GM12878 (cell line): ENCODE measurements around the gene UMAD1. TPM values are rescaled to one million over a fixed set of nuclear protein-coding genes. Genes with fewer than 3 reads are reported as not detected.

Experiments used
- ATF7 ChIP-seq: fragments of 450-650 bp; IDR thresholded peaks from 2 replicates; pipeline ENCODE4 v1.6.1; 2016; ENCODE audit warnings: low read depth, mild to moderate bottlenecking
- CBX5 ChIP-seq: sonication (generic); IDR thresholded peaks from 2 replicates; pipeline ENCODE4 v1.6.1; 2016; ENCODE audit warnings: low read depth, moderate library complexity, mild to moderate bottlenecking, inconsistent platforms
- CEBPZ ChIP-seq: fragments of 150-350 bp; IDR thresholded peaks from 2 replicates; pipeline ENCODE4 v1.6.1; 2016; ENCODE audit warnings: low read depth, low read length
- E2F4 ChIP-seq: IDR thresholded peaks from 2 replicates; pipeline ENCODE4 v1.6.1; 2012; ENCODE audit warnings: low read depth, low read length, improper control_type of control experiment
- FOXM1 ChIP-seq: IDR thresholded peaks from 2 replicates; pipeline ENCODE4 v1.6.1; 2012; ENCODE audit warnings: low read depth, mild to moderate bottlenecking, inconsistent platforms, low read length, moderate library complexity
- HDAC2 ChIP-seq: fragments of 200-600 bp; sonication (generic); IDR thresholded peaks from 2 replicates; pipeline ENCODE4 v1.6.1; 2017
- MTA3 ChIP-seq: IDR thresholded peaks from 2 replicates; pipeline ENCODE4 v1.6.1; 2012; ENCODE audit warnings: low read length, inconsistent platforms, borderline replicate concordance
- PKNOX1 ChIP-seq: fragments of 450-650 bp; IDR thresholded peaks from 2 replicates; pipeline ENCODE4 v1.6.1; 2016; ENCODE audit warnings: mild to moderate bottlenecking
- SIX5 ChIP-seq: IDR thresholded peaks from 2 replicates; pipeline ENCODE4 v1.6.1; 2011; ENCODE audit warnings: mild to moderate bottlenecking, low read depth, low read length, moderate library complexity; ENCODE audit not compliant: severe bottlenecking
- YY1 ChIP-seq: IDR thresholded peaks from 2 replicates; pipeline ENCODE4 v1.6.1; 2011; ENCODE audit warnings: low read depth, mild to moderate bottlenecking, low read length
- polyA plus RNA-seq, 11 experiments: library from polyadenylated mRNA; depleted of rRNA in 4 of 11; unstranded in 6 of 11; stranded (reverse) in 5 of 11; fragments of >200 nt; fragmentation: Nextera tagmentation in 4 of 11; fragmentation: Illumina TruSeq in 1 of 11; extraction: Ambion mirVana in 4 of 11; extraction: Trizol in 1 of 11; gene quantifications; 1 replicate in 1 of 11; 2 replicates in 10 of 11; pipeline versions ENCODE4 v1.2.1 to v1.2.3, GENCODE V29; 2011 to 2016; ENCODE audit warnings: inconsistent platforms in 2 of 11, missing spikeins in 2 of 11, low read depth in 1 of 11
- total RNA-seq, 4 experiments: library from RNA; depleted of rRNA in 3 of 4; stranded (reverse); fragments of >200 nt in 3 of 4; fragmentation: Illumina TruSeq in 1 of 4; extraction: Trizol in 1 of 4; gene quantifications; 2 replicates each; pipeline versions ENCODE4 v1.2.1 to v1.2.3, GENCODE V29; 2013 to 2021
- TF ChIP-seq, protein P1 (sequence below): fragments of 450-650 bp; formaldehyde crosslinking; IDR thresholded peaks from 2 replicates; pipeline ENCODE4 v1.4.0; 2022; ENCODE audit warnings: mild to moderate bottlenecking, moderate library complexity
- TF ChIP-seq, protein P2 (sequence below): IDR thresholded peaks from 2 replicates; pipeline ENCODE4 v1.6.1; 2011; ENCODE audit warnings: mild to moderate bottlenecking, low read depth, low read length, moderate library complexity; ENCODE audit not compliant: insufficient replicate concordance
- TF ChIP-seq, protein P3 (sequence below): fragments of 450-650 bp; IDR thresholded peaks from 2 replicates; pipeline ENCODE4 v1.6.1; 2017; ENCODE audit warnings: mild to moderate bottlenecking, moderate library complexity

The UMAD1 gene
- total and polyA plus RNA-seq, 10 of the 15 experiments (the other 5 are each of a cell fraction or from before 2014, with no cell fraction given): 6.0 to 28.6 (median 9.3) TPM

DNA sequence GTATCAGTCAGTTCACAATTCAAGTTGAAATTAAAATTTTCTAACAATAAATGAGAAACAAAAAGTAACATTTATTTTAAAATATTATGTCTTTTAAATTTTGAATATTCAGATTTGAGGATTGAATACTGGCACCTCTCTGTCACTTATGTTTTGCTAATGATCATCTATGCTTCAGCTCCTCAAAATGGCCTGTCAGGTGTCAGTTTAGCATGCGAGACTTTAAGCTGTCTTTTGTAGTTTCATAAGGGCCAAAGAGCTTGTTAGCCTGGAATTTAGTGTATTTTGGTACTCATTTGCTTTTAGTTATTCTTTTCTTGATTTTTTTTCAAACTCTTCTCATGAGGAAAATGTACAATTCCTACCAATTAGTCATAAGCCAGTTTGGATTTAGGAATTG lies 179.9 kb downstream of the UMAD1 start (continued):
- TF ChIP-seq, protein P1, sequence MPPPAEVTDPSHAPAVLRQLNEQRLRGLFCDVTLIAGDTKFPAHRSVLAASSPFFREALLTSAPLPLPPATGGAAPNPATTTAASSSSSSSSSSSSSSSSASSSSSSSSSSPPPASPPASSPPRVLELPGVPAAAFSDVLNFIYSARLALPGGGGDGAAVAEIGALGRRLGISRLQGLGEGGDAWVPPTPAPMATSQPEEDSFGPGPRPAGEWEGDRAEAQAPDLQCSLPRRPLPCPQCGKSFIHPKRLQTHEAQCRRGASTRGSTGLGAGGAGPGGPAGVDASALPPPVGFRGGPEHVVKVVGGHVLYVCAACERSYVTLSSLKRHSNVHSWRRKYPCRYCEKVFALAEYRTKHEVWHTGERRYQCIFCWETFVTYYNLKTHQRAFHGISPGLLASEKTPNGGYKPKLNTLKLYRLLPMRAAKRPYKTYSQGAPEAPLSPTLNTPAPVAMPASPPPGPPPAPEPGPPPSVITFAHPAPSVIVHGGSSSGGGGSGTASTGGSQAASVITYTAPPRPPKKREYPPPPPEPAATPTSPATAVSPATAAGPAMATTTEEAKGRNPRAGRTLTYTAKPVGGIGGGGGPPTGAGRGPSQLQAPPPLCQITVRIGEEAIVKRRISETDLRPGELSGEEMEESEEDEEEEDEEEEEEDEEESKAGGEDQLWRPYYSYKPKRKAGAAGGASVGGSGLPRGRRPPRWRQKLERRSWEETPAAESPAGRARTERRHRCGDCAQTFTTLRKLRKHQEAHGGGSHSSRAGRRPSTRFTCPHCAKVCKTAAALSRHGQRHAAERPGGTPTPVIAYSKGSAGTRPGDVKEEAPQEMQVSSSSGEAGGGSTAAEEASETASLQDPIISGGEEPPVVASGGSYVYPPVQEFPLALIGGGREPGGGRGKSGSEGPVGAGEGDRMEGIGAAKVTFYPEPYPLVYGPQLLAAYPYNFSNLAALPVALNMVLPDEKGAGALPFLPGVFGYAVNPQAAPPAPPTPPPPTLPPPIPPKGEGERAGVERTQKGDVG (CRISPR knock-in tag): no peak
- TF ChIP-seq YY1 (peak; percentile 59; the same call in 1 of the 2 replicates), CEBPZ (no peak), CBX5 (no peak), MTA3 (0 out of 2 replicates have a peak, but pooled peaks have one; percentile 3), FOXM1 (no peak), ATF7 (no peak), E2F4 (no peak), HDAC2 (no peak), PKNOX1 (peak; percentile 65), SIX5 (no peak)
- TF ChIP-seq, protein P2, sequence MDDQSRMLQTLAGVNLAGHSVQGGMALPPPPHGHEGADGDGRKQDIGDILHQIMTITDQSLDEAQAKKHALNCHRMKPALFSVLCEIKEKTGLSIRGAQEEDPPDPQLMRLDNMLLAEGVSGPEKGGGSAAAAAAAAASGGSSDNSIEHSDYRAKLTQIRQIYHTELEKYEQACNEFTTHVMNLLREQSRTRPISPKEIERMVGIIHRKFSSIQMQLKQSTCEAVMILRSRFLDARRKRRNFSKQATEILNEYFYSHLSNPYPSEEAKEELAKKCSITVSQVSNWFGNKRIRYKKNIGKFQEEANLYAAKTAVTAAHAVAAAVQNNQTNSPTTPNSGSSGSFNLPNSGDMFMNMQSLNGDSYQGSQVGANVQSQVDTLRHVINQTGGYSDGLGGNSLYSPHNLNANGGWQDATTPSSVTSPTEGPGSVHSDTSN: peak; percentile 21
- TF ChIP-seq, protein P3, sequence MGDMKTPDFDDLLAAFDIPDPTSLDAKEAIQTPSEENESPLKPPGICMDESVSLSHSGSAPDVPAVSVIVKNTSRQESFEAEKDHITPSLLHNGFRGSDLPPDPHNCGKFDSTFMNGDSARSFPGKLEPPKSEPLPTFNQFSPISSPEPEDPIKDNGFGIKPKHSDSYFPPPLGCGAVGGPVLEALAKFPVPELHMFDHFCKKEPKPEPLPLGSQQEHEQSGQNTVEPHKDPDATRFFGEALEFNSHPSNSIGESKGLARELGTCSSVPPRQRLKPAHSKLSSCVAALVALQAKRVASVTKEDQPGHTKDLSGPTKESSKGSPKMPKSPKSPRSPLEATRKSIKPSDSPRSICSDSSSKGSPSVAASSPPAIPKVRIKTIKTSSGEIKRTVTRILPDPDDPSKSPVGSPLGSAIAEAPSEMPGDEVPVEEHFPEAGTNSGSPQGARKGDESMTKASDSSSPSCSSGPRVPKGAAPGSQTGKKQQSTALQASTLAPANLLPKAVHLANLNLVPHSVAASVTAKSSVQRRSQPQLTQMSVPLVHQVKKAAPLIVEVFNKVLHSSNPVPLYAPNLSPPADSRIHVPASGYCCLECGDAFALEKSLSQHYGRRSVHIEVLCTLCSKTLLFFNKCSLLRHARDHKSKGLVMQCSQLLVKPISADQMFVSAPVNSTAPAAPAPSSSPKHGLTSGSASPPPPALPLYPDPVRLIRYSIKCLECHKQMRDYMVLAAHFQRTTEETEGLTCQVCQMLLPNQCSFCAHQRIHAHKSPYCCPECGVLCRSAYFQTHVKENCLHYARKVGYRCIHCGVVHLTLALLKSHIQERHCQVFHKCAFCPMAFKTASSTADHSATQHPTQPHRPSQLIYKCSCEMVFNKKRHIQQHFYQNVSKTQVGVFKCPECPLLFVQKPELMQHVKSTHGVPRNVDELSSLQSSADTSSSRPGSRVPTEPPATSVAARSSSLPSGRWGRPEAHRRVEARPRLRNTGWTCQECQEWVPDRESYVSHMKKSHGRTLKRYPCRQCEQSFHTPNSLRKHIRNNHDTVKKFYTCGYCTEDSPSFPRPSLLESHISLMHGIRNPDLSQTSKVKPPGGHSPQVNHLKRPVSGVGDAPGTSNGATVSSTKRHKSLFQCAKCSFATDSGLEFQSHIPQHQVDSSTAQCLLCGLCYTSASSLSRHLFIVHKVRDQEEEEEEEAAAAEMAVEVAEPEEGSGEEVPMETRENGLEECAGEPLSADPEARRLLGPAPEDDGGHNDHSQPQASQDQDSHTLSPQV: peak; percentile 53; the same call in 1 of the 2 replicates
